HG03439 (cell line): ENCODE results near the gene KRT33A.

ENCODE experiments used
- ATAC-seq: cut with Tn5 transposase; IDR thresholded peaks from one replicate; pipeline ENCODE4 v1.9.1; 2021; ENCODE audit warnings: mild to moderate bottlenecking, moderate library complexity; ENCODE audit not compliant: unreplicated experiment

The KRT33A gene

DNA sequence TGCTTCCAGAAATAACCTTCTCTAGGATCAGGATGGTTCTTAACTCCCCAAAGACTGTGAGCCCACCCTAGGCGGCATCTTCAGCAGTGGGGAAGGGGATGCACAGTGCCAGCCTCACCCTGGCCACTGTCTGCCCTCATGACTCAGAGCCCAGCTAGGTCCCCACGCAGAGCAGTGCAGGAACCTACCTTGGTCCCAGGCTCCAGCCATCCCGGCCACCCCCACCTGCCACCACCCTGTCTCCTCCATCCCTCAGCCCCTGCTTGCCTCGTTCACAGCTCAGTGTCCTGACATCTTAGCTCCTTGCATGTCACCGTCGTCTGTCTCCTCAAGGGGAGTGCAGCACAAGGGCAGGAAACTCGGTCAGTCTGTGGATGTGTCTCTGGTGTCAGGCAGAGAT lies 19.0 kb downstream of the KRT33A start:
- no peak for ATAC-seq

DNA sequence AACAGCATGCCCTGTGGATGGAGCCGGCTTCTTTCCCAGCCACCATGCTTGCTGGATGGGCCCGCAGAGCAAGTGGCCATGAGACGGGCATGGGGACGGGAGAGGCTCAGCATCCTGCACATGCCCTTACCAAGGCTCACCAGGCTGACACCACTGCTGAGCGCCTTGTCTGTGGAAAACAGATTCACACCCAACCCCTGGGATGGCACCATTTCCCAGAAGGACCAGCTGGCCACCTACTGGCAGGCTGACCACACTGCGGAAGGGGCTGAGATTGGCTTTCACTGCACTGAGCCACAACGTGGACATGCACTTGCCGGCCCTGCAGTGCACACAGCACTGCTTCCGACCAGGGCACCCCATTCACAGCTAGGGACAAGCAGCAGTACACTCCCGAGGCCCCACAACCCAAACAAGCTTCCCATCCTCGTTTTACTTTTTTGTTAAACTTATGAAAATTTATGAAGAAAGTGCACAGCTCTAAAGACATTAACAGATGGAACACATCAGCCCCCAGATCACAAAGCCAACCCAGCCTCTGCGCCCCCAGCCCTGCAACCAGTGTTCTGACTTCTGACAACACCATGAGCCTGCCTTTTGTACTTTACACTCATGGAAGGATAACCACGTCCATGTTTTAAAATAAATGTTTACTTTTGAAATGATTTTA lies 21.2 kb downstream of the KRT33A start:
- no peak for ATAC-seq

- no peak for ATAC-seq
Measured at GRCh38 chr17:41328207-41328606, 22.4 kb downstream of the KRT33A start.

DNA sequence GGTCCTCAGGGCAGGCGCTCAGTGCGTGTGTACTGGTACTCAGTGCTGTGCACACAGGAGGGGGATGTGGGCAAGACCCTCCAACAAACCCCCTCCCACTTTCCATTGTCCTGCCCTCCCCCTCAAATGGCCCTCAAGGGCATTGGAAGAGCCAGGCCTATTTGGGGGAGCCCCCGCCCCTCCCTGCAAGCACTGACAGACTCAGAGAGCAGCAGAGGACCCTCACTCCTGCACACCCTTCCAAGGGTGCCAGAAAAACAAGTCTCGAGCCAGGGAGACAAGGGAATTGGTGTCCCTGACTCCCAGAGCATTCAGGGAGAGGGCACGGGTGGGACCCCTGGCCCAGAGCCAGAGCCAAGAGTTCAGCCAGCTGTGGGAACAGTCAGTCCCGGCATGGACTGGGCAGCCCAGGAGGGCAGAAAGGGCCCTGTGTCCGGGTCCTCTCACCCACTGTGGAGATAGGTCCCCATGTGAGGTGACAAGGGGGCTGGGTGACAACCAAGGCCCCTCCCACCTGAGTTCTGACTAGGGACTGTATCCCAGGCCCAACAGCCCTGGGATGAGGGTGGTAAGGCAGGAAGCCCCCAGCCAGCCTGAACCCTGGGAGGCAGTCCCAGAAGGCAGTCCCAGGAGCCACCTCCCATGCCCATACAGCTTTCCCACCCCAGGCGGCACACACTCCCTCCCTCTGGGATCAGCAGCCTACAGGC lies 23.1 kb downstream of the KRT33A start:
- no peak for ATAC-seq

DNA sequence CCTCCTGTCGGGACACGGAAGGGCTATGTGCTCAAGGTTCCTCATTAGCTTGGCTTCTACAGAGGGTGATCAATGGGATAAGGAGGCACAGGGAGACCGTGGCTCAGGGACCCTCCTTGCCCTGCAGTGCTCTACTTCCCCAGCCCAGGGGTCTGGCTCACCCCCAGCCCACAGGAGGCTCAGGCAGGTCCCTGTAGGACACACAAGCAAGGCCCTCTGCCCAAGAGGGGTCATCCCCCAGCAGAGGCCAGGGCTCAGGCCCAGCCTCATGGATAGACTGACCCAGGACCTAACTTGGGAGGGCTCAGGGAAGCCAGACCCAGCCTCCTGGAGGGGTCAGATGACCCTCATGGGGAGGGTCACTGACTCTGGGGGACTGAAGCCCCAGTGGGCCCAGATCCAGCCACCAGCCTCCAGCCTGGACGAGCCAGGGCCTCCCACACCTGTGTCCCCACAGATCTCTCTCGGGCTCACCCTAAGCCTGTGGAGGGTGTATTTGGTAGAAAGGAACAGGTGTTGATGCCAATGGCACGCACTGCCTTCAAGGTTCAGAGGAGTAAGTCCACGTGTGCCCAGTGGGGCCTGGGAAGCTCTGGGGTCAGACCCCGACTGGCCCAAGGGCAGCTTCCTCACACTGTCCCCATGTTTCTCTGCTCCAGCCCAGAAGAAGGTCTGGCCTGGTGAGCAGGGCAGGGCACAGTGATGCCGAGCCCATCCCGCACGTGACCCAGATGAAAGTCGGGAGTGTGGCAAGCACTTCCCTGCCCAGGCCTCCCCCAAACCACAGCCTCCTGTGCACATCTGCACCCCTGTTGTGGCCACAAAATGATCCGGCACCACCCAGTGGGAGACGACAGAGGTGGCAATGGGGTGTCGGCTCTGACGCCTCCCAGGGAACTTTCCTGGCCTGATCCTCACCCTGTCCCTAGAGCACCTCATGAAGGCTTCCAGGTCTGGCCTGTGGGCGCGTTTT lies 24.2 kb downstream of the KRT33A start:
- ATAC-seq = no peak

DNA sequence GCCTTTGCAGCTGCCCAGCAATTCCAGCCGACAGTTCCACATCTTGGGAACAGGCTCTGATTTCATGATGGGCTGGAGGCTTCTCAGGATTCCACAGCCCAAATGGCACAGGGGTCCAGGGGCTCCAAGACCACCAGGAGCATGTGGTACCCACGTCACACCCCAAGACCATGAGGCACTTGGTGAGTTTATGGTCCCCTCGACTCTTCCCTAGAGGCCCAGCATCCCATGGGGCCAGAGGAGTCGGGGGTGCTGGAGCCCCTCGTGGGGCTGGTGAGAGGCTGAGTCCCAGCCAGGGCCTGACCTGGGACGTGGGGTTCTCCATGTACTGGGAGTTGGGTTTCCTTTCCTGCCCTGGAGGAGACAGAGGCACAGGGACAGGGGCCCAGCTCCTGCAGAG lies 25.0 kb downstream of the KRT33A start:
- no peak for ATAC-seq

DNA sequence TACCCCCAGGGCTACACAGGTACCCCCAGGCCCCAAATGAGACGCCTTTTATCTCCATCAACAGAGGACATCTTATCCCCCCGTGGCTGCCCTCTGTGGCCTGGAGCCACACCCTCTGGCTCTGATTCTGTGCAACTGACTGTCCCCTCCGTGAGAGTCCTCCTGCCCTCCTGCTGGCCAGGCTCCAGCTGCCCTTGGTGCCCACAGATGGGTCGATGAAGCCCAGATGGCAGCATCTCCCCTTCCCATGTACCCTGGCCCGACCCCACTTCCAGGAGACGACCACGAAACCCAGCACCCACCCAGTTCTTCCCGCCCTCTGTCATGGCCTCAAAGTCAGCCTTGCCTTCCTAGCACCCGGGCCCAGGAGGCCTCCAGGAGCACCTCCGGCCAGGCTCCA lies 25.5 kb downstream of the KRT33A start:
- ATAC-seq = no peak

DNA sequence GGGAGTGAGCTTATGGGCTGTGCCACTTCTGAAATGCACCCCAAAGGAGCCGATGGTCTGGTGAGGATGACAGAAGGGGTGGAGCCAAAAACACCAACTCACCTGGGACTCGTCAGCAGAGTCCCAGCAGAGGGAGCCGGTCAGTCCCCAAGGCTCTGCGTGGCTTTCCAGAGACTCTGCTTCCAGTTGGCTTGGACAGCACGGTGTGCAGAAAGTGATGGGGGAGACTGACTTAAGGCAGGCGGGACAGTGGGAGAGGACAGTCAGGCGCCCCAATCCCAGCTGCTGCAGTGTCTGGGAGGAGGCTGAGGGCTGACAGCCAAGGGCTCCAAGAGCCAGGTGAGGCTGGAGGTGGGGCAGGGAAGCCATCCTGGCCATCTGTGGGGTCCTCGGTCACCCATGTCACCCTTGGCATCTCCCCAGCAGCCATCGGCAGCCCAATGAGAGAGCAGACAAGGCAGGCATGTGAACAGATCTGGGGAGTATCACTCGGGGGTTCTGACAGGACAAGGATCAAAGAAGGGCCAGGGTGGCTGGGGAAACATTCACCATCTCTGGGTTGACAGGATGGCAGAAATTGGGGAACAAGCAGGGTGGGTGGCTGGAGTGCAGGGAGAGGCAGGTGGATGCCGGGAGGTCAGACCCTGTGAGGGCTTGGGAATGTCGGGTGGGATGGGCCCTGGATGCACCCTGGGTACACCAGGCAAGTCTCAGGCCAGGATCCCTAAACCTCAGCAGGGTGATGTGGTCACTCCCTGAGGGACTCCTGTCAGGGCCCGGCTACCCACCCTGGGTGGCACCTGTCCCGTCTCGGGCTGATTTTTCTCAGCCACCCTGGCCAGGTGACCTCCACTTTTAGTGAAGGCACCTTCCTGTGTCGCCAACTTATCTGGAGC lies 26.2 kb downstream of the KRT33A start:
- no peak for ATAC-seq

DNA sequence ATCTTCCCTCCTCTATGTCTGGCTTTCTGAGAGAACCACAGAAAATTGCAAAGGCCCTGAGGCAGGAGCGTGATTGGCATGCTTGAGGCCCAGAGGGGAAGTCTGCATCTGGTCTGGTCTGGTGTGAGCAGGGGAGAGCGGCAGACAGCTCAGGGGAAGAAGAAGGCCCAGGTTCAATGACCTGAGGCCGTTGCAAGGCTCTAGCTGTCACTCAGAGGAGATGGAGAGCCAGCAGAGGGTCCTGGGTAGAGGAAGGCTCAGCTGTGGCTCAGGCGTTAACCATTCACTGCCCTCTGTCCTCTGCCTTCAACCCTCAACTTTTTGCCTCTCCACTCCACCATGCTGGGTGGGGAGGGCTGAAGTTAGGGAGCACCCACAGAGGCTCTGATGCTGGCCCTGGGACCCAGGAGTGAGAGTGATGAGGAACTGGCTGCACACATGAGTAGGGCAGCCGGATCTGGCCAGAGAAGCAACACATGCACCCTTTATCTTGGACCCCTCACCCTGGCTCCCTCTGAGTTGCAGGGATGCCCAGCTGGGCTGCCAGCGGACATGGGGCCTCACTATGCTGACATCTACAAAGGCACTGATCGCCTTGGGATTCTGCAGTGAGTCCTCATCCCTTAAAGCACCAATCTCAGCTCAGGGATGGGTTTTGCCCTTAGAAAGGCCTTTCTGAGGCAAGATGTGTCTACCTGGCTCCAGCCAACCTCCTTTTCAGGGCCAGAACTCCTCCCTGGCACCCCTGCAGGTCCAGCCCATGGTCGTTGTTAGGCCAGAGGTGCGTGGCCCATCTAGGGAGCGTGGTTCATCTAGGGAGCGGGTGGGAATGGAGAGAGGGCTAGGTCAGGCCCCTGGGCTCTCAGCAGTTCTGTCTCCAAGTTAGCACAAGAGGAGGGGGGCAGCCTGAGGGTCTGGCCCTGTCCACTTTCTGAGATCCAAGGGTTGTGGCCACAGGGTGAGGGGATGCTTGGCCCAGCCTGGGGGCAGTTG lies 27.4 kb downstream of the KRT33A start:
- no peak for ATAC-seq

- ATAC-seq = no peak
Measured at GRCh38 chr17:41322094-41322902, 28.3 kb downstream of the KRT33A start.

GRCh38 chr17:41318231-41318630 lies 32.4 kb downstream of the KRT33A start:
- no peak for ATAC-seq

GRCh38 chr17:41315814-41316445 lies 34.7 kb downstream of the KRT33A start:
- ATAC-seq = no peak

GRCh38 chr17:41315204-41315794 lies 35.3 kb downstream of the KRT33A start, which contains the start of gene KRTAP17-1:
Gene KRTAP17-1, minus strand, starts transcription at chr17:41315710. Its CDS starts 60 bp downstream, at chr17:41315650.
- no peak for ATAC-seq

DNA sequence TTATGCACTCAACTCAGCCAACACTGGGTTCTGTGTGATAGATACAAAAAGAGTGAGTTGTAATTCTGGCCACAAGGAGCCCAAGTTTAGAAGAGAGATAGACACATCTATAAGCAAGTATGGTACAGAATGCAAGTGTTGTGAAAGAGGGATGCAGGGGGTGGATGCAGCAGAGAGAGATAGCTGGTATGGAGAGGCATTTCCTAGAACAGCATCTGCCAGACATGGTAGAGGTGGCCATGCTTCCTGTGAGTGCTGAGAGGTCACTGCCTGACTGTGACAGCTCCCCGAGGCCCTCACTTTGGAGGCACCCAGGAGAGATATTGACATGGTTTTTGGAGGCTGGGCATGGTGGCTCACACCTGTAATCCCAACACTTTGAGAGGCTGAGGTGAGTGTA lies 39.5 kb downstream of the KRT33A start:
- ATAC-seq = no peak

DNA sequence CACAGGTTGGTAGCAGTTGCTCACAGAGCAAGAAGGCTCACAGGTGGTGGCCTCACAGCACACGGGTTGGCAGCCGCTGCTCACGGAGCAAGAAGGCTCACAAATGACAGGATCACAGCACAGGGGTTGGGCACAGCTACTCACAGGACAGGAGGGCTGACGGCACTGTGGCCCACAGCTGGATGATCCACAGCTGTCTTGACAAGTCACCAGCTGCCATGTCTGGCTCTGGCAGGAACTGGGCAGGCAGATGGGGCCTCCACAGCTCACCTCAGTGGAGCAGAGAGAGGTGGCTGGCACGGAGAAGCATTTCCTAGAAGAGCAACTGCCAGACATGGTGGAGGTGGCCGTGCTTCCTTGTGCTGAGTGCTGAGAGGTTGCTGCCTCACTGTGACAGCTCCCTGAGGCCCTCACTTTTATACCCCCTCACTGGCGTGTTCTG lies 41.7 kb downstream of the KRT33A start, which contains the start of gene KRTAP16-1:
Gene KRTAP16-1, minus strand, starts transcription at position 392 of the 442 bp plus-strand sequence. Its CDS starts 56 bp downstream, at position 336.
- ATAC-seq = no peak

DNA sequence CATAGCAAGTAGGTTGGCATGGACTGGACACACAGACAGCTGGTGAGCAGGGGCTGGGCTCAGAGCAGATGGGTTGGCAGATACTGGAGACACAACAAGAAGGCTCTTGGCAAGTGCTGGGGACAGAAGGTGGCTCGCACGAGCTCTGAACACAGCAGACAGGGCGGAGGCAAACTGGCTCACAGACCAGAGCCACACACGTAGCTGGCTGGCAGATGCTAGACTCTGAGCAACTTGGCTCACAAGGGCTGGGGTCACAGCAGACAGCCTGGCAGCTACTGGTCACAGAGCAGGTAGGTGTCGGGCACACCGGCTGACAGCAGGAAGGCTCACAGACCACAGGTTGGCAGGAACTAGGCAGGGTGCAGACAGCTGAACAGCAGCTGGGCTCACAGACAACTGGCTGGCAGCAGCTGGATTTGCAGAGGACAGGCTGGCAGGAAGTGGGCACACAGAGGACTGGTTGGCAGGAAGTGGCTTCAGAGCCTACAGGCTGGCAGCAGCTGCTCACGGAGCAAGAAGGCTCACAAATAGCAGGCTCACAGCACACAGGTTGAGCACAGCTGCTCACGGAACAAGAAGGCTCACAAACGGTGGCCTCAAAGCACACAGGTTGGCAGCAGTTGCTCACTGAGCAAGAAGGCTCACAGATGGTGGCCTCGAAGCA lies 42.2 kb downstream of the KRT33A start:
- ATAC-seq = no peak

DNA sequence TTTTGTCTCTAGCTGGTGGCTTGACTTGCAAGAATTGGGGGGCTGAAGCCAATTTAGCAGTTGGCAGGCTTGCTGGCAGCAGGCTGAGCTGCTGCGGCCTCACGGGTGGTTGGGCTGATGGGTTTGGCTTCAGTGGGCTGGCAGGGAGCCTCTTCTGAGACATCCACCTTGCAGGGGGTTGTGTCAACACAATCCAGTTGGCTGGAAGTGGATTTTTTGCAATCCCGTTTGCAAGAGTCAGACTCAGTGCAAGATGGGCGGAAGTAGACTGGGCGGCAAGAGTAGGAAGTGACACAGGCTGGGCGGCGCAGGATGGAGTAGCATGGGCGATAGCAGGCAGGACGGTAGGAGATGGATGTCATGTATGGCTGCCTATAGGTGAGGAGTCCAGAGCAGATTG lies 43.0 kb downstream of the KRT33A start:
- no peak for ATAC-seq
